Suppressor macrophage (primary cell): ENCODE results near the gene TSC22D2.
A peak's percentile ranks its signal among the peaks of the same experiment; 100 is the strongest.
"Not testable (repeated sequence)": the region's sequence is repeated elsewhere in the genome, so short reads cannot be mapped to it uniquely, and the experiment has no call there.

Source experiments
- DNase-seq, 4 experiments: peaks; one replicate each; pipeline ENCODE4 v3.0.0-alpha.2; 2020 to 2022

The TSC22D2 gene

GRCh38 chr3:150449169-150449721 lies 41.1 kb downstream of the TSC22D2 start:
- DNase-seq: no peak

- DNase-seq: peak in 3 of 4 experiments; percentile 20 to 64 (median 57)
Observed at GRCh38 chr3:150450916-150451315, 42.8 kb downstream of the TSC22D2 start.

GRCh38 chr3:150451329-150452048 lies 43.4 kb downstream of the TSC22D2 start:
- DNase-seq: peak; percentile 31 to 62 (median 62)

GRCh38 chr3:150453353-150453752 lies 45.3 kb downstream of the TSC22D2 start:
- no peak for DNase-seq

GRCh38 chr3:150454085-150454484 lies 46.0 kb downstream of the TSC22D2 start:
- no peak for DNase-seq

- no peak for DNase-seq
Observed at GRCh38 chr3:150454622-150455021, 46.5 kb downstream of the TSC22D2 start.

- no peak for DNase-seq
Observed at GRCh38 chr3:150455341-150455740, 47.2 kb downstream of the TSC22D2 start.

GRCh38 chr3:150458001-150458400 lies 49.9 kb downstream of the TSC22D2 start:
- DNase-seq: no peak

GRCh38 chr3:150460484-150460883 lies 52.4 kb downstream of the TSC22D2 start:
- no peak for DNase-seq

GRCh38 chr3:150461399-150461798 lies 53.3 kb downstream of the TSC22D2 start:
- no peak for DNase-seq

- peak in 1 of 4 experiments; percentile 3 for DNase-seq
Observed at GRCh38 chr3:150462108-150462507, 54.0 kb downstream of the TSC22D2 start.

- DNase-seq: no peak
Observed at GRCh38 chr3:150464684-150465083, 56.6 kb downstream of the TSC22D2 start.

GRCh38 chr3:150467381-150467780 lies 59.3 kb downstream of the TSC22D2 start:
- no peak for DNase-seq

- peak; percentile 8 to 36 (median 26) for DNase-seq
Observed at GRCh38 chr3:150469031-150469930, 61.2 kb downstream of the TSC22D2 start.

GRCh38 chr3:150469931-150470740 lies 62.0 kb downstream of the TSC22D2 start:
- no peak for DNase-seq

GRCh38 chr3:150472421-150472820 lies 64.3 kb downstream of the TSC22D2 start:
- no peak for DNase-seq

- not testable (repeated sequence) for DNase-seq
Observed at GRCh38 chr3:150473161-150473560, 65.1 kb downstream of the TSC22D2 start.

- no peak for DNase-seq
Observed at GRCh38 chr3:150479370-150479769, 71.3 kb downstream of the TSC22D2 start.

GRCh38 chr3:150480877-150481276 lies 72.8 kb downstream of the TSC22D2 start:
- no peak for DNase-seq

- peak in 1 of 4 experiments; percentile 14 for DNase-seq
Observed at GRCh38 chr3:150483226-150483625, 75.1 kb downstream of the TSC22D2 start.

GRCh38 chr3:150484410-150484809 lies 76.3 kb downstream of the TSC22D2 start:
- no peak for DNase-seq

- no peak for DNase-seq
Observed at GRCh38 chr3:150488867-150489266, 80.8 kb downstream of the TSC22D2 start.
